CD4-positive, alpha-beta T cell treated with Interleukin-4 for 4 hours (primary cell): ENCODE measurements around the gene TMEFF2.
"Not testable (repeated sequence)": the region's sequence is repeated elsewhere in the genome, so short reads cannot be mapped to it uniquely, and the experiment has no call there.

Experiments used
- DNase-seq: peaks from one replicate; pipeline ENCODE4 v3.0.0-alpha.2; 2020

Gene TMEFF2

GRCh38 chr2:192183296-192183695 lies 11.4 kb downstream of the TMEFF2 start:
- DNase-seq = no peak

GRCh38 chr2:192166946-192167345 lies 27.8 kb downstream of the TMEFF2 start:
- no peak for DNase-seq

DNA sequence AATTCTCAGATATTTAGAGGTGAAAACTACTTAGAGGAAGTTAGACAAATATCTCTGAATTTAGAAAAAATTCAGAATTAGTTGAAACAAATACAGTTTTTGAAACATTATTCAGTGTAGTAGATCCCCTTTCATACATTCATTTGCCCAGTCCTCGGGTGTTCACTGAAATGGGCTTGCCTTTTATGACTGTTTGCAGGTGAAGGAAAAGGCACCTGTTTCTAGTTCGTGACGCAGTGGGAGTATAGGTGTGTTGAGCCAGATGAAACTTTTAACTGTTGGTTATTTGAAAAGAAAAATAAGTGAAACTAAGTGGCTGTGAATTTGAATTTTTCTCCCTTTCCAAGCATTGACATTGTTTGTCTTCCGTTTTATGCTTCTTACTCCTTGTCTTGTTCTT lies 28.9 kb downstream of the TMEFF2 start:
- DNase-seq = no peak

- peak; percentile 70 for DNase-seq
Observed at GRCh38 chr2:192162392-192163042, 32.2 kb downstream of the TMEFF2 start.

- no peak for DNase-seq
Observed at GRCh38 chr2:192161656-192162290, 33.0 kb downstream of the TMEFF2 start.

DNA sequence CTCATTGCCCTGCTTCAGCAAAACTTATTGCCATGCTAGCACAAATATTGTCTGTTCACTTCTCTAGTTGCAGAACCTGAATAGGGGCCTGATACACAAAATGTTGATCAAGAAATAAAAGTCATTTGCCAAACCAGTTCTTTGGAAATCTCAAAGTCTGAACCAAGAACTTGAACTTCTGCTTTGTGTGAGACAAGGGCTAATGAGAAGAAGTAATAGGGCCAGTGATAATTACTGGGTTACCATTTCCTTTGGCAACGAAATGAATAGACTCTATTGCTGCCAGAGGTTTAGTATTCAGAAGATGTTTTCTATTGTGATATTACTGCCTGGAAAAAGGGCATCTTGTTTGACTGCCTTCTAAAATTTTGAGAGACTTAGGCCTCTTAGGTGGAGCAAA lies 35.0 kb downstream of the TMEFF2 start:
- DNase-seq = no peak

GRCh38 chr2:192159208-192159607 lies 35.5 kb downstream of the TMEFF2 start:
- no peak for DNase-seq

- no peak for DNase-seq
Observed at GRCh38 chr2:192157776-192158175, 37.0 kb downstream of the TMEFF2 start.

GRCh38 chr2:192155511-192156118 lies 39.1 kb downstream of the TMEFF2 start:
- no peak for DNase-seq

DNA sequence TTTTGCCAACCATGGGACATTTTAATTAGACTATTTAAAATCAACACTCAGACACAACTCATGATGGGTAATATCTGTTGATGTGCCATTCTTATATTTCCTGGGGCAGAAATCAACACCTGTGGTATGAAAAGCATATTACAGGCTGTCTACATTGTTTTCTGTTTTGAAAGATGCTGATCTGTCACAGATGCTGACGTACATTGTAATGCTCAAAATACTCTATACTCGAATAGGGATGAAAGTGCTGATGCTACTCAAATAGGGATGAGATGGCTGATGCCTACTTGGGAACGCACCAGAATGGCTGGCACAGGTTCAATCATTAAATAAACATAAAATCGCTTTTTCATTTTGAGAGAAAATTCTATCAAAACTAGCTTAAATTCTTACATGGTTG lies 41.2 kb downstream of the TMEFF2 start:
- no peak for DNase-seq

GRCh38 chr2:192151853-192152252 lies 42.9 kb downstream of the TMEFF2 start:
- DNase-seq = no peak

GRCh38 chr2:192150166-192150565 lies 44.6 kb downstream of the TMEFF2 start:
- DNase-seq = no peak

GRCh38 chr2:192148620-192149321 lies 46.0 kb downstream of the TMEFF2 start:
- no peak for DNase-seq

DNA sequence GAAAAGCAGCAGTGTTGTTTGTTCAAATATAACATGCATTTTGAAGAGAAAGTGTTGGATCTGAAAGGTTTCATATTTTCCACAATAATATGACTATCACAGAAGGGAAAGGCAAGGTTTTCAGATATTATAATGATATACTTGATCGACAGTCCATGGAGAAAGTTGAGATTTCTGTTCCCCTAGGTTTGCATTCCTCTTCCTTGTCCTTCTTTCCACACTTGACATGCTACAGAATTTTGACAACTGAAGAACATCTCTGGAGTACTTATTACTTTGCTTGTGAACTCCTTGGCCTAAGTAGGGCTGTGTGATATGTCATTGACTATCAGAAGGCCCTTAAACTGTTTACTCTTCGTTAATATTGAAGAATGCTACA lies 46.5 kb downstream of the TMEFF2 start:
- no peak for DNase-seq

- DNase-seq = no peak
Observed at GRCh38 chr2:192146069-192147015, 48.4 kb downstream of the TMEFF2 start.

DNA sequence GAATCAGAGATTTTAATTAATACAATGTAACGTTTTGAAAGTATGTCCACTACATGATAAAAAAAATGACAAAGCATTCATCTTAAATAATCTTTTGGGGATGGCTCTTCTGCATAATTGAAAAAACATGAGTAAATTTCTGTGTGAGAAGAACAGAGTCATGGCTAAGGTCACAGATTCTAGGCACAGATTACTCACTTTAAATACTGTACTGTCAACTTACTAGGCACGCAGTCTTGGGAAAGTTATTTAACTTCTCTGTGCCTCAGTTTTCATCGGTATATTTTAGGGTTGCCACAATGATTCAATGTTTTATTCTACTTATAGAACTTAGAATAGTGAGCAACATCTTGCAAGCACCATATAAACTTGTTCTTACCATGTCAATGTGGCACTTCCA lies 49.2 kb downstream of the TMEFF2 start:
- no peak for DNase-seq

DNA sequence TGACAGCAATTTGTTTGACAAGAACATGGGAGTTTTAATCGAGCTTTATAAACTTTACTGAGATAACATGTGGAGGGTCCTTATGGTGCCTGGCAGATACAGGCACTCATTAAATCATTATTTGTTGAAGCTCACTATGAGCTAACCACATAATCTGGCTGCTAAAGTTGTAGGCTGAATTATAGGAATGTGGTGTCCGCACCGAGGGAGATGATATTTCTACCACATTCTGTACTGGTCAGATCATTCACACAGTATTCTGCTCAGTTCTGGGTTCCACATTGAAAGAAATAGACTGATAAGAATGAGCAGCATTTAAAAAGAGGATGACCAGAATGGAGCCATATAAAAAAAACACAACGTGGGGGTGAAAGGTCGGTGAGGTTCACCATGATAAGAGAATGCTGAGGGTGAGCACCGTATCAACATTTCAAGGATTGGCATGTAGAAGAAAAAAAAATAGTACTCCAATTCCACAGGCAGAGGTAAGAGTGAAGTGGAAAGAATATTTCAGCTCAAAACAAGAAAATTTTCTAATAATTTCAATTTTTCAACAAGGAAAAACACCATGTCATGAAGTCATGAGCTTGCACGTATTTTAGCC lies 54.4 kb downstream of the TMEFF2 start:
- DNase-seq = no peak

GRCh38 chr2:192139813-192140212 lies 54.9 kb downstream of the TMEFF2 start:
- no peak for DNase-seq

GRCh38 chr2:192137451-192137850 lies 57.3 kb downstream of the TMEFF2 start:
- no peak for DNase-seq

- DNase-seq = not testable (repeated sequence)
Observed at GRCh38 chr2:192132604-192133003, 62.1 kb downstream of the TMEFF2 start.

DNA sequence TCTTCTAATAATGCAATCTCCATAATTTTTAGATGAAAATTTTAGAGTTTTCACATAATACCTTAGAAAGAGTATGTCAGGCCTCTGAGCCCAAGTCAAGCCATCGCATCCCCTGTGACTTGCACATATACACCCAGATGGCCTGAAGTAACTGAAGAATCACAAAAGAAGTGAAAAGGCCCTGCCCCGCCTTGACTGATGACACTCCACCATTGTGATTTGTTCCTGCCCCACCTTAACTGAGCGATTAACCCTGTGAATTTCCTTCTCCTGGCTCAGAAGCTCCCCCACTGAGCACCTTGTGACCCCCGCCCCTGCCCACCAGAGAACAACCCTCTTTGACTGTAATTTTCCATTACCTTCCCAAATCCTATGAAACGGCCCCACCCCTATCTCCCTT lies 64.4 kb downstream of the TMEFF2 start:
- not testable (repeated sequence) for DNase-seq

GRCh38 chr2:192128655-192129054 lies 66.1 kb downstream of the TMEFF2 start:
- DNase-seq = no peak
